ENCODE results near the gene ORAI2.

DNA sequence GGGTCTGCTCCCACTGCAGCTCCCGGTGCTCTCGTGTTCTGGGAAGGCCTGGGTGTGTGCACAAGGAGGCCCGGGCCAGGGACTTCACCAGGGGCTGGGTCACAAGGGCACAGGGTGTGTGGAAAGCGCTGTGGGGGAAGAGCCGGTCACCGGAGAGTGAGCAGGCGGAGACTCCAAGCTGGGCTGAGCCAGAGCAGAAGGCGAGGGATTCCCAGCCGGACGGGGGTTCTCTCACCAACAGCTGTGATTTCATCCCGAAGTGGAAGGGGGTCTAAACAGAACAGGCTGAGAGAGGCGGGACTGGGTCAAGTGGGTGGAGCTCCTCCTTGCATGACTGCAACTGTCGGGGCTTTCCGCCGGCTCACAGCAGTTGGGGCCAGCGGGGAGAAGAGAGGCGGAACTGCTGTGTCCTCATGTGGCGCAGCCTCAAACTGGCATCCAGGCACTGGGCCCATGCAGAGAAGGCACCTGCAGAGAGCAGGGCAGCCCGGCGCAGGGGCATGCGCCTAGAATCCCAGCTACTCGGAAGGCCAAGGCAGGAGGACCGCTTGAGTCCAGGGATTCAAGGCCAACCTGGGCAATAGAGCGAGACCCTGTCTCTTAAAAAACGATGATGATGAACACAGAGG is 7.6 kb upstream of the ORAI2 start:
- TF ChIP-seq CTCF (IDR thresholded peaks at IDR 0.05; ENCODE audit: low read depth, low read length) (no peak), EZH2phosphoT487 (IDR thresholded peaks at IDR 0.05; ENCODE audit: low read depth) (no peak)

Data from OCI-LY3 (cell line).